CD14-positive monocyte (primary cell): ENCODE results near the gene TSPOAP1. TPM values are rescaled to one million over a fixed set of nuclear protein-coding genes. Genes with fewer than 3 reads are reported as not detected.

Source experiments
- DNase-seq, 3 donors: peaks; one replicate each; pipeline ENCODE4 v3.0.0-alpha.2; 2011 to 2022
- H2AFZ ChIP-seq: 2 replicates; pipeline ENCODE4 v1.6.0; 2012; ENCODE audit warnings: mild to moderate bottlenecking, low read depth, low read length, inconsistent platforms; ENCODE audit not compliant: insufficient read depth, poor library complexity, severe bottlenecking
- H3K27ac ChIP-seq, 2 donors: 1 replicate in 1 of 2; 2 replicates in 1 of 2; pipeline ENCODE4 v1.5.1; 2012 to 2013; ENCODE audit warnings: low read length in 2 of 2, control low read depth in 1 of 2, inconsistent platforms in 1 of 2, low read depth in 1 of 2, mild to moderate bottlenecking in 1 of 2
- H3K27me3 ChIP-seq, 2 donors: one replicate each; pipeline versions ENCODE4 v1.6.0 to v1.6.1; 2011 to 2013; ENCODE audit warnings: low read length in 2 of 2; ENCODE audit not compliant: control insufficient read depth in 2 of 2, insufficient read depth in 2 of 2
- H3K36me3 ChIP-seq, 2 donors: replicated peaks in 1 of 2; 1 replicate in 1 of 2; 2 replicates in 1 of 2; pipeline versions ENCODE4 v1.5.1 to v1.6.1; 2012 to 2013; ENCODE audit warnings: low read length in 2 of 2, control low read depth in 1 of 2, inconsistent platforms in 1 of 2, mild to moderate bottlenecking in 1 of 2; ENCODE audit not compliant: insufficient read depth in 2 of 2, control insufficient read depth in 1 of 2
- H3K4me1 ChIP-seq, 2 donors: 1 replicate in 1 of 2; 2 replicates in 1 of 2; pipeline versions ENCODE4 v1.5.1 to v1.6.1; 2012 to 2013; ENCODE audit warnings: low read length in 2 of 2, control low read depth in 1 of 2, inconsistent platforms in 1 of 2, mild to moderate bottlenecking in 1 of 2, moderate library complexity in 1 of 2; ENCODE audit not compliant: insufficient read depth in 2 of 2, control insufficient read depth in 1 of 2
- H3K4me2 ChIP-seq: replicated peaks from 2 replicates; pipeline ENCODE3; 2012; ENCODE audit warnings: low read length, moderate library complexity, mild to moderate bottlenecking; ENCODE audit not compliant: poor library complexity, severe bottlenecking; ENCODE audit errors: extremely low read depth
- H3K4me3 ChIP-seq, 3 experiments: fragments of 200-600 bp in 1 of 3; sonication (generic) in 1 of 3; replicated peaks in 1 of 3; 1 replicate in 2 of 3; 2 replicates in 1 of 3; pipeline ENCODE4 v1.5.1; 2011 to 2013; ENCODE audit warnings: low read length in 3 of 3, mild to moderate bottlenecking in 3 of 3, control low read depth in 2 of 3, low read depth in 2 of 3, inconsistent platforms in 1 of 3, moderate library complexity in 1 of 3
- H3K79me2 ChIP-seq: 2 replicates; pipeline ENCODE4 v1.6.0; 2012; ENCODE audit warnings: mild to moderate bottlenecking, control low read depth, inconsistent platforms, low read length, moderate library complexity; ENCODE audit not compliant: insufficient read depth
- H3K9ac ChIP-seq: 2 replicates; pipeline ENCODE4 v1.6.0; 2017; ENCODE audit warnings: low read length, mild to moderate bottlenecking; ENCODE audit not compliant: insufficient read depth, poor library complexity, severe bottlenecking
- H3K9me3 ChIP-seq, 2 donors: replicated peaks in 1 of 2; 1 replicate in 1 of 2; 2 replicates in 1 of 2; pipeline versions ENCODE4 v1.5.1 to v1.6.1; 2012 to 2013; ENCODE audit warnings: low read length in 2 of 2, control low read depth in 1 of 2; ENCODE audit not compliant: control insufficient read depth in 1 of 2, insufficient read depth in 1 of 2
- H4K20me1 ChIP-seq: 2 replicates; pipeline ENCODE4 v1.6.0; 2012; ENCODE audit warnings: mild to moderate bottlenecking, low read length, control low read depth, moderate library complexity; ENCODE audit not compliant: insufficient read depth
- H3K27ac Mint-ChIP-seq, 7 donors: one replicate each; pipeline ENCODE4 v1.8.0; 2020; ENCODE audit warnings: mild to moderate bottlenecking in 7 of 7, mixed read lengths in 7 of 7, moderate library complexity in 6 of 7, inconsistent platforms in 2 of 7
- H3K27me3 Mint-ChIP-seq, 3 donors: one replicate each; pipeline ENCODE4 v1.8.0; 2021 to 2022; ENCODE audit warnings: low read depth in 3 of 3, mild to moderate bottlenecking in 3 of 3, mixed read lengths in 3 of 3, moderate library complexity in 3 of 3, inconsistent platforms in 1 of 3
- H3K36me3 Mint-ChIP-seq, 2 donors: one replicate each; pipeline ENCODE4 v1.8.0; 2020; ENCODE audit warnings: mixed read lengths in 2 of 2, inconsistent platforms in 1 of 2, mild to moderate bottlenecking in 1 of 2
- H3K4me1 Mint-ChIP-seq: one replicate; pipeline ENCODE4 v1.8.0; 2020; ENCODE audit warnings: mild to moderate bottlenecking, mixed read lengths
- H3K4me3 Mint-ChIP-seq, 2 donors: one replicate each; pipeline ENCODE4 v1.8.0; 2020; ENCODE audit warnings: mild to moderate bottlenecking in 2 of 2, mixed read lengths in 2 of 2, moderate library complexity in 1 of 2
- H3K9me3 Mint-ChIP-seq, 7 donors: one replicate each; pipeline ENCODE4 v1.8.0; 2020 to 2022; ENCODE audit warnings: mixed read lengths in 7 of 7, mild to moderate bottlenecking in 6 of 7, moderate library complexity in 6 of 7, inconsistent platforms in 2 of 7
- CTCF ChIP-seq: fragments of 200-600 bp; IDR thresholded peaks from one replicate; pipeline ENCODE4 v1.8.0; 2022; ENCODE audit warnings: antibody characterized with exemption, mild to moderate bottlenecking
- WGBS: methylation state at CpG from one replicate; pipeline ENCODE4 v1.1.5; 2013; ENCODE audit warnings: missing lambda C conversion rate; ENCODE audit not compliant: insufficient coverage; 5-methylcytosine and 5-hydroxymethylcytosine counted together
- intact Hi-C, 2 donors: fragments of 100-400 bp; cut with micrococcal nuclease; formaldehyde crosslinking; loops; one replicate each; pipeline versions ENCODE4 v1.15.0 to v1.15.1; 2023
- polyA plus RNA-seq, 3 donors: library from polyadenylated mRNA; depleted of rRNA in 1 of 3; unstranded in 2 of 3; stranded (reverse) in 1 of 3; fragments of 300-500 nt in 2 of 3; fragments of >200 nt in 1 of 3; fragmentation: Illumina TruSeq in 2 of 3; gene quantifications; 1 replicate in 2 of 3; 2 replicates in 1 of 3; pipeline ENCODE4 v1.2.3, GENCODE V29; 2012 to 2021

TSPOAP1 gene
- polyA plus RNA-seq, 3 donors = 0.10 to 14.0 (median 0.18) TPM

GRCh38 chr17:58324409-58325288 lies 3.9 kb downstream of the TSPOAP1 start:
- Mint-ChIP-seq H3K27ac (peak overlapping the region in 1 of 7 donors; percentile 66), H3K27me3 (peaks cover 46 to 59% (median 49%) of the 10 kb centered on the region in 3 donors), H3K9me3 (peaks cover 0 to 5% (median 2%) of the 10 kb centered on the region in 7 donors), H3K4me3 (peak overlapping the region; percentile 31 to 82), H3K36me3 (peaks cover 18 to 27% of the 10 kb centered on the region in 2 donors), H3K4me1 (peaks cover 54% of the 10 kb centered on the region)
- Histone ChIP-seq H3K9ac (peak overlapping the region; percentile 38), H4K20me1 (peaks cover 46% of the 10 kb centered on the region), H3K4me2 (peak overlapping the region; percentile 71), H3K27ac (no peak overlapping the region), H3K9me3 (peaks cover 0 to 6% of the 10 kb centered on the region in 2 donors), H3K4me1 (peaks cover 56 to 57% of the 10 kb centered on the region in 2 donors), H3K4me3 (peak overlapping the region; percentile 10 to 63 (median 17)), H3K27me3 (peaks cover 11 to 38% of the 10 kb centered on the region in 2 donors), H2AFZ (peak overlapping the region; percentile 20), H3K79me2 (peaks cover 31% of the 10 kb centered on the region), H3K36me3 (no peaks in the 10 kb centered on the region)
- 6% methylated on average over 65 of the region's 66 CpGs for WGBS
- peak in 1 of 3 donors; percentile 9 for DNase-seq
- intact Hi-C loops = loop anchor here in 1 of 2 donors (5.0 kb wide), 2 partner anchors 38 to 47 kb away; no protein-coding TSS in a partner anchor
- TF ChIP-seq CTCF = no peak

- H3K36me3 ChIP-seq = no peaks in the 10 kb centered on the region
- peak overlapping the region in 1 of 3 experiments; percentile 63 for H3K4me3 ChIP-seq
- Mint-ChIP-seq H3K9me3 (peaks cover 0 to 5% (median 2%) of the 10 kb centered on the region in 7 donors), H3K4me1 (peaks cover 48% of the 10 kb centered on the region), H3K27ac (peak overlapping the region in 1 of 7 donors; percentile 8), H3K4me3 (peak overlapping the region in 1 of 2 donors; percentile 77), H3K27me3 (peaks cover 46 to 59% (median 52%) of the 10 kb centered on the region in 3 donors), H3K36me3 (peaks cover 18 to 26% of the 10 kb centered on the region in 2 donors)
- peaks cover 0 to 6% of the 10 kb centered on the region in 2 donors for H3K9me3 ChIP-seq
- no peak overlapping the region for H3K27ac ChIP-seq
- peak in 1 of 3 donors; percentile 5 for DNase-seq
- peaks cover 50 to 51% of the 10 kb centered on the region in 2 donors for H3K4me1 ChIP-seq
- H3K4me2 ChIP-seq = peak overlapping the region; percentile 71
- H3K79me2 ChIP-seq = peaks cover 25% of the 10 kb centered on the region
- TF ChIP-seq CTCF = no peak
- WGBS = 15% methylated on average over 10 of the region's 13 CpGs
- peak overlapping the region; percentile 38 for H3K9ac ChIP-seq
- H2AFZ ChIP-seq = no peak overlapping the region
- intact Hi-C loops = no loop called here
- H3K27me3 ChIP-seq = peaks cover 11 to 38% of the 10 kb centered on the region in 2 donors
- peaks cover 40% of the 10 kb centered on the region for H4K20me1 ChIP-seq
Measured at GRCh38 chr17:58324056-58324408, 4.6 kb downstream of the TSPOAP1 start.
